HG02642 (cell line): ENCODE results near the gene PDZD2.
"Not testable (repeated sequence)": the region's sequence is repeated elsewhere in the genome, so short reads cannot be mapped to it uniquely, and the experiment has no call there.

Source experiments
- ATAC-seq: cut with Tn5 transposase; IDR thresholded peaks from one replicate; pipeline ENCODE4 v1.9.1; 2021; ENCODE audit warnings: mild to moderate bottlenecking; ENCODE audit not compliant: unreplicated experiment, poor library complexity

PDZD2 gene

GRCh38 chr5:31728806-31729205 is 89.9 kb downstream of the PDZD2 start:
- not testable (repeated sequence) for ATAC-seq

- ATAC-seq = no peak
Observed at GRCh38 chr5:31730139-31730538, 91.2 kb downstream of the PDZD2 start.

GRCh38 chr5:31731016-31731415 is 92.1 kb downstream of the PDZD2 start:
- ATAC-seq = no peak

GRCh38 chr5:31731710-31732301 is 92.9 kb downstream of the PDZD2 start:
- no peak for ATAC-seq

- ATAC-seq = not testable (repeated sequence)
Observed at GRCh38 chr5:31732821-31733220, 93.9 kb downstream of the PDZD2 start.

- ATAC-seq = no peak
Observed at GRCh38 chr5:31733371-31733770, 94.4 kb downstream of the PDZD2 start.

- ATAC-seq = no peak
Observed at GRCh38 chr5:31736127-31736526, 97.2 kb downstream of the PDZD2 start.

GRCh38 chr5:31738199-31738598 is 99.3 kb downstream of the PDZD2 start:
- no peak for ATAC-seq

- ATAC-seq = no peak
Observed at GRCh38 chr5:31741496-31741895, 102.6 kb downstream of the PDZD2 start.

GRCh38 chr5:31743678-31744077 is 104.7 kb downstream of the PDZD2 start:
- no peak for ATAC-seq

GRCh38 chr5:31748458-31749172 is 109.7 kb downstream of the PDZD2 start:
- no peak for ATAC-seq

GRCh38 chr5:31750215-31750614 is 111.3 kb downstream of the PDZD2 start:
- no peak for ATAC-seq

- no peak for ATAC-seq
Observed at GRCh38 chr5:31751610-31752009, 112.7 kb downstream of the PDZD2 start.

GRCh38 chr5:31753700-31754357 is 114.9 kb downstream of the PDZD2 start:
- no peak for ATAC-seq

- no peak for ATAC-seq
Observed at GRCh38 chr5:31754358-31754704, 115.4 kb downstream of the PDZD2 start.

- no peak for ATAC-seq
Observed at GRCh38 chr5:31754741-31755675, 116.1 kb downstream of the PDZD2 start.

- ATAC-seq = no peak
Observed at GRCh38 chr5:31755676-31756230, 116.8 kb downstream of the PDZD2 start.

- ATAC-seq = no peak
Observed at GRCh38 chr5:31757806-31758205, 118.9 kb downstream of the PDZD2 start.

GRCh38 chr5:31758803-31759425 is 120.0 kb downstream of the PDZD2 start:
- ATAC-seq = no peak

- no peak for ATAC-seq
Observed at GRCh38 chr5:31759925-31760324, 121.0 kb downstream of the PDZD2 start.
